ENCODE measurements around the gene BAX. TPM values are rescaled to one million over a fixed set of nuclear protein-coding genes. Genes with fewer than 3 reads are reported as not detected.

The BAX gene
- total and polyA plus RNA-seq, 8 donors, result 20.3 to 48.1 (median 30.7) TPM

GRCh38 chr19:48967346-48968178, 12.9 kb downstream of the BAX start:
- ATAC-seq (no peak), FAIRE-seq (no peak), DNase-seq (peak in 1 of 6 donors; percentile 62)
- TF ChIP-seq, protein P1, sequence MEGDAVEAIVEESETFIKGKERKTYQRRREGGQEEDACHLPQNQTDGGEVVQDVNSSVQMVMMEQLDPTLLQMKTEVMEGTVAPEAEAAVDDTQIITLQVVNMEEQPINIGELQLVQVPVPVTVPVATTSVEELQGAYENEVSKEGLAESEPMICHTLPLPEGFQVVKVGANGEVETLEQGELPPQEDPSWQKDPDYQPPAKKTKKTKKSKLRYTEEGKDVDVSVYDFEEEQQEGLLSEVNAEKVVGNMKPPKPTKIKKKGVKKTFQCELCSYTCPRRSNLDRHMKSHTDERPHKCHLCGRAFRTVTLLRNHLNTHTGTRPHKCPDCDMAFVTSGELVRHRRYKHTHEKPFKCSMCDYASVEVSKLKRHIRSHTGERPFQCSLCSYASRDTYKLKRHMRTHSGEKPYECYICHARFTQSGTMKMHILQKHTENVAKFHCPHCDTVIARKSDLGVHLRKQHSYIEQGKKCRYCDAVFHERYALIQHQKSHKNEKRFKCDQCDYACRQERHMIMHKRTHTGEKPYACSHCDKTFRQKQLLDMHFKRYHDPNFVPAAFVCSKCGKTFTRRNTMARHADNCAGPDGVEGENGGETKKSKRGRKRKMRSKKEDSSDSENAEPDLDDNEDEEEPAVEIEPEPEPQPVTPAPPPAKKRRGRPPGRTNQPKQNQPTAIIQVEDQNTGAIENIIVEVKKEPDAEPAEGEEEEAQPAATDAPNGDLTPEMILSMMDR (IDR thresholded peaks at IDR 0.05), result no peak
- 87% methylated on average over 14 of the region's 14 CpGs for WGBS, 2 donors
- Histone ChIP-seq H3K27ac (peak overlapping the region in 2 of 4 donors; percentile 86 to 93), H3K4me3 (peak overlapping the region in 2 of 4 donors; percentile 82 to 84), H3K36me3 (no peaks in the 10 kb centered on the region), H3K27me3 (no peaks in the 10 kb centered on the region), H3K4me1 (peaks cover 14 to 17% (median 15%) of the 10 kb centered on the region in 3 donors), H3K9me3 (no peaks in the 10 kb centered on the region)
- intact Hi-C loops (cut with DNase I), result loop anchor here in 2 of 3 donors (5.0 to 10.0 kb wide), 3 partner anchors 93 to 173 kb away; partner anchors contain the start of gene PPP1R15A (in 1 of the 2)

DNA sequence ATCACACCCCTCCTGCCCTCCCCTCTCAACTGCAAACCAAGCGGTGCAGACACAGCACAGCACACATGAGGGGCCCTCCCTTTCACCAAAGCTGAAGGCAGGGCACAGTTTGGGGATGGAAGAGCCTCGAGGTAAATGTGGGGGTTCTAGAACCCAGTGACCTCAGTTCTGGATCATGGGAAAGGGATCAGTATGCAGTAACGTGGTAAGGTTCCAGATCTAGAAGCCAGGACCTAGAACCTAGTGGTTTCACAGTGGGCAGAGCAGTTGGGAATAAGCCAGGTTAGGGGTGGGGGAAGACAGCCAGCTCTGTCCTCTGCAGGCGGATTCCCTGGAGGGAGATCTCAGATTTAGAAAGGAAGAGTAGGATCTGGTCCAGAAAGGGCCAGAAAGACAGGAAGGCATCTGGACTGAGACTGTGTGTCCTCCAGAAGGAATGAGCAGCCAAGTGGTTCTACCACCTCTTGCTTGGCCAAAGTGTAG, 13.5 kb downstream of the BAX start:
- peaks cover 14 to 17% (median 14%) of the 10 kb centered on the region in 3 donors for H3K4me1 ChIP-seq
- WGBS, 2 donors, result 59 to 62% methylated on average over 4 of the region's 4 CpGs
- no peaks in the 10 kb centered on the region for H3K36me3 ChIP-seq
- intact Hi-C loops (cut with DNase I), result loop anchor here in 2 of 3 donors (5.0 to 10.0 kb wide), 3 partner anchors 93 to 173 kb away; partner anchors contain the start of gene PPP1R15A (in 1 of the 2)
- H3K9me3 ChIP-seq, result no peaks in the 10 kb centered on the region
- no peak overlapping the region for H3K4me3 ChIP-seq
- TF ChIP-seq, protein P1 (IDR thresholded peaks at IDR 0.05), result no peak
- peak overlapping the region in 1 of 4 donors; percentile 15 for H3K27ac ChIP-seq
- DNase-seq, result no peak
- FAIRE-seq, result no peak
- no peaks in the 10 kb centered on the region for H3K27me3 ChIP-seq
- ATAC-seq, result no peak

- H3K36me3 ChIP-seq, result no peaks in the 10 kb centered on the region
- H3K9me3 ChIP-seq, result no peaks in the 10 kb centered on the region
- no peak for FAIRE-seq
- TF ChIP-seq, protein P1 (IDR thresholded peaks at IDR 0.05), result no peak
- ATAC-seq, result no peak
- WGBS, 2 donors, result 88 to 93% methylated on average over 15 of the region's 15 CpGs
- DNase-seq, result peak in 1 of 6 donors; percentile 30
- intact Hi-C loops (cut with DNase I), result loop anchor here in 2 of 3 donors (5.0 to 10.0 kb wide), 3 partner anchors 94 to 174 kb away; partner anchors contain the start of gene PPP1R15A (in 1 of the 2)
- peaks cover 9 to 14% (median 11%) of the 10 kb centered on the region in 3 donors for H3K4me1 ChIP-seq
- no peak overlapping the region for H3K4me3 ChIP-seq
- no peak overlapping the region for H3K27ac ChIP-seq
- H3K27me3 ChIP-seq, result no peaks in the 10 kb centered on the region
Measured at GRCh38 chr19:48968813-48969218, 14.1 kb downstream of the BAX start.

DNA sequence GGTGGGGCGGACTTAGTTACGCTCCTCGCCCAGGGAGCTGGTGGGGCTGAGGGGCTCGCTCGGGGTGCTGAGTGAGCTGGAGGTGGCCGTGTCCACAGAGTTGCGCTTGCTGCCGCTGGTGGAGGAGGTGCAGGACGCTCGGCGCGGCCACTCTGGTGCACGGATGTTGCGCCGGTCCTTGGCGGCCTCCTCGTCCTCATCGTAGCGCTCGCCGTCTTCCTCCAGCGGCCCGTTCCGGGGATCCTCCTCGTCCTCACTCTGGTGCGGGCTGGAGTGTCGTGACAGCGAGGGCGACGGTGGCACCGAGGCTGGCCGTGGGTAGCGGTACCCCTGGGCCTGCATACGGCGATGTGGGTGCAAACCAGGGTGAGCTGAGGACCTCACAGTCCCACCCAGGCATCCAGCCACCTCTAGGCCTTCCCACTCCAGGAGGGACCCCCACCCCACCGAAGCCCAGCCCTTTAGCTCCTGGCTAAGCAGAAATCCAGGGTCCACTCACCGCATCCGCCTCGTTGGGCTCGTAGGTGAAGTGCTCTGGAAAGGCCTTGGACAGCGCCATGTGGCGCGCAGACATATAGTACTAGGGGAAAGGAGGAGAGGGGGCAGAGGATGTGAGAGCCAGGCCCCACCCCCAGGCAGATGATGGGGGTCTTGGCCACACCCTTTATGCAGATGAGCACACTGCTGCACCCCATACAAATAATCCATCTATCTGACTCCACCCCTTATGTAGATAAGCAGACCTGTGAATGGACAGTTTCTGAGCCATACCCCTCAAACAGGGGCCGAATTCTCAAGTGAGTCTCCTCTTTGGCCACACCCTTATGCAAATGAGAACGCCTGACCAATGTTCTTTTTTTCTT, 14.8 kb downstream of the BAX start:
- 93 to 94% methylated on average over 45 of the region's 45 CpGs for WGBS, 2 donors
- Histone ChIP-seq H3K36me3 (no peaks in the 10 kb centered on the region), H3K4me1 (peaks cover 3 to 8% (median 7%) of the 10 kb centered on the region in 3 donors), H3K27ac (no peak overlapping the region), H3K27me3 (no peaks in the 10 kb centered on the region), H3K4me3 (no peak overlapping the region), H3K9me3 (no peaks in the 10 kb centered on the region)
- TF ChIP-seq, protein P1 (IDR thresholded peaks at IDR 0.05), result no peak
- intact Hi-C loops (cut with DNase I), result loop anchor here in 2 of 3 donors (5.0 to 10.0 kb wide), 3 partner anchors 95 to 175 kb away; partner anchors contain the start of gene PPP1R15A (in 1 of the 2)
- ATAC-seq, result no peak
- DNase-seq, result peak in 4 of 6 donors; percentile 26 to 74 (median 38)
- FAIRE-seq, result no peak

All from pancreas (tissue), 10 donors.